Measurements from ENCODE around the gene ZNF554.

ZNF554 gene

GRCh38 chr19:2815923-2816322 is 3.7 kb upstream of the ZNF554 start:
- TF ChIP-seq FOXP2 (optimal IDR thresholded peaks at IDR 0.05; ENCODE audit: borderline replicate concordance, extremely low read depth, extremely low read length, insufficient read depth) (no peak), POLR2AphosphoS5 (IDR thresholded peaks at IDR 0.05; ENCODE audit: low read depth, low read length) (no peak), REST (IDR thresholded peaks at IDR 0.05; ENCODE audit: insufficient read depth in 1 of 2, low read depth in 2 of 2, low read length in 2 of 2) (no peak)

DNA sequence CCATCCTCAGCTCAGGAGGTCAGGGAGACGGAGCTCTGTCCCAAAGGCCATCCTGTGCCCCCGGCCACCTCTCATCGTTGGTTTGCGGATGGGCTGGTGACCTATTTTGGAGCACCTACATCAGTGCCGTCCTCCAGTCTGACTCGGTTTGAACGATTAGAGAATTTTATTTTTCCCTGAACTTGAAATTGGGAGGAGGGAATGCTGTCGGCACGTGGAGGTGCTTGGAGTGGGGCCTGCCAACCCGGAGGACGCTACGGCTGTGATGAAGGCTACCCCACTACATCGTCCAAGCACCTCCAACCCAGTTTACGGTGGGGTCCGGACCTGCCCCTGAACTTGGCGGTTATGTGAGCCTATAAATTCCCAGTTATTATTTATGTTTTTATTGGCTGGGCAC is 3.0 kb upstream of the ZNF554 start:
- TF ChIP-seq REST (IDR thresholded peaks at IDR 0.05; ENCODE audit: insufficient read depth in 1 of 2, low read depth in 2 of 2, low read length in 2 of 2) = no peak
- no peak for TF ChIP-seq FOXP2 (optimal IDR thresholded peaks at IDR 0.05; ENCODE audit: borderline replicate concordance, extremely low read depth, extremely low read length, insufficient read depth)
- TF ChIP-seq TAF1 (IDR thresholded peaks at IDR 0.05; ENCODE audit: borderline replicate concordance, insufficient read depth, low read length) = no peak
- no peak for TF ChIP-seq POLR2AphosphoS5 (IDR thresholded peaks at IDR 0.05; ENCODE audit: low read depth, low read length)
- TF ChIP-seq SIN3A (IDR thresholded peaks at IDR 0.05; ENCODE audit: borderline replicate concordance, insufficient read depth, low read length) = no peak

GRCh38 chr19:2820112-2820702 is 539 bp downstream of the ZNF554 start:
- TF ChIP-seq POLR2AphosphoS5 (IDR thresholded peaks at IDR 0.05; ENCODE audit: low read depth, low read length) (no peak), FOXP2 (optimal IDR thresholded peaks at IDR 0.05; ENCODE audit: borderline replicate concordance, extremely low read depth, extremely low read length, insufficient read depth) (no peak), REST (IDR thresholded peaks at IDR 0.05; ENCODE audit: insufficient read depth in 1 of 2, low read depth in 2 of 2, low read length in 2 of 2) (no peak), TAF1 (IDR thresholded peaks at IDR 0.05; ENCODE audit: borderline replicate concordance, insufficient read depth, low read length) (no peak), SIN3A (IDR thresholded peaks at IDR 0.05; ENCODE audit: borderline replicate concordance, insufficient read depth, low read length) (no peak)

DNA sequence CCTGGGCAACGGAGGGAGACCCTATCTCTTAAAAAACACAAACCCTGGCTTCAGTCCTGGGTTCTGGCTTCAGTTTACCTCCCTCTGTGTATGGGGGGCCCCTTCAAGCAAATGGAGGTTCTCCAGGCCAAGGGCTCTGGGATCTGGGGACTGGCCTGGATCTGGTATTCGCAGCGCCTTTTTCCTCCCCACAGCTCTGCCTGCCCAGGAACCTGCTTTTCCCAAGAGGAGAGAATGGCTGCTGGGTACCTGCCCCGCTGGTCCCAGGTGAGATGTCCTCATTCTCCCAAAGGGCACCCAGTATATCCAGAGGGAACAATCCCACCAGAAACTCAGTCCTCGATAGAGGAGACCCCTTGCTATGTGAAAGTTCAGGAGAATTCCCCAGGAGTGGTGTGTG is 3.2 kb downstream of the ZNF554 start:
- TF ChIP-seq SIN3A (IDR thresholded peaks at IDR 0.05; ENCODE audit: borderline replicate concordance, insufficient read depth, low read length) (no peak), POLR2AphosphoS5 (IDR thresholded peaks at IDR 0.05; ENCODE audit: low read depth, low read length) (no peak), FOXP2 (optimal IDR thresholded peaks at IDR 0.05; ENCODE audit: borderline replicate concordance, extremely low read depth, extremely low read length, insufficient read depth) (no peak), REST (IDR thresholded peaks at IDR 0.05; ENCODE audit: insufficient read depth in 1 of 2, low read depth in 2 of 2, low read length in 2 of 2) (no peak), TAF1 (IDR thresholded peaks at IDR 0.05; ENCODE audit: borderline replicate concordance, insufficient read depth, low read length) (no peak)

GRCh38 chr19:2823646-2824045 is 4.0 kb downstream of the ZNF554 start:
- TF ChIP-seq FOXP2 (optimal IDR thresholded peaks at IDR 0.05; ENCODE audit: borderline replicate concordance, extremely low read depth, extremely low read length, insufficient read depth) (no peak), REST (IDR thresholded peaks at IDR 0.05; ENCODE audit: insufficient read depth in 1 of 2, low read depth in 2 of 2, low read length in 2 of 2) (no peak), TAF1 (IDR thresholded peaks at IDR 0.05; ENCODE audit: borderline replicate concordance, insufficient read depth, low read length) (no peak), POLR2AphosphoS5 (IDR thresholded peaks at IDR 0.05; ENCODE audit: low read depth, low read length) (no peak), SIN3A (IDR thresholded peaks at IDR 0.05; ENCODE audit: borderline replicate concordance, insufficient read depth, low read length) (no peak)
